ENCODE measurements around the gene SLX4IP.

SLX4IP gene

DNA sequence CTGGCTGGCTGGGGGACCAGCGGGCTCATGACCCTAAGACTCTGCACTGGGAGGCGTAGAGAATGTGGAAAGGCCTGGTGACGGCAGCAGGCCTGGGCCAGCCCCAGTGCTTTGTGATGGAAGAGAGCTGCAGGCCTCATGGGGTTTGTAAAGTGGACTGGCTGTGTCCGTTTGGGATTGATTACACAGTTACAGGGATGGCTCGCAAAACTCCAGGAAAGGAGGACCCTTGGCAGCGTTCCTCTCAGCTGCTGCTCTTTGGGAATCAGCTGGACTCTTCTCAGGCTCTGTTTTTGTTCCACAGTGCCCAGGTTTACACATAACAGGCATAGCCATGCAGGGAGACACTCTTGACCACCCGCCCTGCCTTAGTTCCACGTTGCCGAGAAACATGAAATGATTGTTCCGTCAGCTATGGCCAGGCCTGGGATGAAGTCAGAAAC lies 89.0 kb downstream of the SLX4IP start:
- DNase-seq = no peak

DNA sequence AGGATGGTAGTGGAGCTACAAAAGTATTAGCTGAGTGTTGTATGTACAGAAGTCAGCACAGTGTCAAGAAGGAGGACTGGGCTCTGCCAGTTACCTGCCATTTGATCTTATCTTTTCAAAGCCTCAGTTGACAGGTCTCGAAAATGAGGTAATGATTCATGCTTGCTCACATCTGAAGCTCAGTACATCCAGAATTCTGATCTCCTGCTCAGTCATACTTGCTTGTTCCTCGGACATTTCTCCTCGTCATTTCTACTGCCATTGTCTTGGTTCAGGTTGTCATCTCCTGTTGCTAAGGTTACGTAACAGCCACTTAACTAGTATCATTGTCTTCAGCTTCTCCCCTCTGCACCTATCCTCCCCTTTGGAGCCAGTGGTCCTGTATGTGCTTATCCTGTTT lies 89.5 kb downstream of the SLX4IP start:
- no peak for DNase-seq

DNA sequence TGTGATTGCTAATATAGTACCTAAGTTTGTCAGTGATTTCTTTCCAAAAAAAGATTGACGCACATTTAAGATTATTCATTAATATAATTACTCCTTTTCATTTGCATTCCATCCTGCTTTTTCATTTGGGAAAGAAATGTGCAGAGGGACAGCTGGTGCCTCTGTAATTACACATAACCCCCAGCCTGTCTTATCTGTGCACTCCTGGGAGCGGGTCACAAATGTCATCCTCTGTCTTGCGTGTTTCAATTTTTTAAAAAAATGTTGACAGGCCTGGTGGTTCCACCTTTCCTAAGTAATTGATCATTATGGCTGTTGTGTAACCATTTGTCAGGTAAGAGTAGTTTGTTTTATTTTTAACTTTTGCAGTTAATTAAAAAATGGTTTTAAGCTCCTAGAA lies 92.7 kb downstream of the SLX4IP start:
- DNase-seq = no peak

DNA sequence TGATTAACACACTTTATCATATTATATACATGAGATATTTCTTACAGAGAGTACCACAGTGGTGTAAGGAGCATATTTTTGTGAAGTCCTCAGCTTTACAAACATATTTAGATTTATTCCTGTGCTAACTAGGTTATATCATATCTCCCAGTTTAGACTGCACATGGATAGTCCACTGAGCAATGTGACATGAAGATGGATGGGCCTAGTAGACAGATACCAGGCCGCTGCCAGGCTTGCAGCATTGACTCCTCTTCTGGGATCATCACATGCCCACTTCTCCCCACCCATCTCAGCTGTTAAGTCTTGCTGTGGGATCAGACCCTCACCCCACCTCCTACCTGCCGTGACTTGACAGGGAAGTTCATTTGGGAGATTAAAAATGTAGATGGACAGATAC lies 95.8 kb downstream of the SLX4IP start:
- DNase-seq = no peak

DNA sequence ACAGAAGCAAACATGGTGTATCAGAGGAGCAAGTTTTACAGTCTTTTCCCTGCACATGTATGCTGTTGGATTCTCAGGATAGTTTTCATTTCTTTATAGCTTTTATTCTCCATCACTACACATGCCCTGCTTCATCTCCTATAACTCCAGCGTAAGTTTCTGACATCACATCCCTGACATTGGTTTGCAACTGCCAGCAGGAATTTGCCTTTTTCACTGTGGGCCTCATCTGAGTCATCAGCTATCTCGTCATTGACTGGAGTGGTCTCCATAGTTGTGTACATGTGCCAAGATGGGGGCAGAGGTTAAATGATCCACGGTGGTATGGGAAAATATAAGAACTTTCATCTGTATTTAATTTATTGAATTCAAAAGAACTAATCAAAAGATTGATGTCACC lies 96.7 kb downstream of the SLX4IP start:
- DNase-seq = no peak

DNA sequence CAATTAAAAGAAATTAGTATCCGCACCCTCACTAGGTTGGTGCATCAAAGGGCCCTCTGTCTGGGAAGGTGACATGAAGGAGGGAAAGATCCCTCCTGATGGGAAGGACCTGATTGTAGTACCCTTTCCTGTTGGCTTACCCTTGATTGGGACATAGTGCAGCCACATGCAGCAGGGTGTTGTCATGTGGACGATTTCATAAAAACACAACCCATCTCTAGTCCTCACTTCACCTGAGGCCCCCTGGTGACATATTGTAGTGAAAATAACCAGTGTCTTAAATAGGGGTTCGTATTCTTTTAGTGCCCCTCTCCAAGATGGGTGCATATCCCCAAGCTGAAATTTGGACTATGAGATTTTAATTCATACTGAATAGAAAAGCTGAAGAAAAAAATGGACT lies 97.3 kb downstream of the SLX4IP start:
- no peak for DNase-seq

GRCh38 chr20:10536531-10536930 lies 101.4 kb downstream of the SLX4IP start:
- DNase-seq = peak in 1 of 2 donors; percentile 27

DNA sequence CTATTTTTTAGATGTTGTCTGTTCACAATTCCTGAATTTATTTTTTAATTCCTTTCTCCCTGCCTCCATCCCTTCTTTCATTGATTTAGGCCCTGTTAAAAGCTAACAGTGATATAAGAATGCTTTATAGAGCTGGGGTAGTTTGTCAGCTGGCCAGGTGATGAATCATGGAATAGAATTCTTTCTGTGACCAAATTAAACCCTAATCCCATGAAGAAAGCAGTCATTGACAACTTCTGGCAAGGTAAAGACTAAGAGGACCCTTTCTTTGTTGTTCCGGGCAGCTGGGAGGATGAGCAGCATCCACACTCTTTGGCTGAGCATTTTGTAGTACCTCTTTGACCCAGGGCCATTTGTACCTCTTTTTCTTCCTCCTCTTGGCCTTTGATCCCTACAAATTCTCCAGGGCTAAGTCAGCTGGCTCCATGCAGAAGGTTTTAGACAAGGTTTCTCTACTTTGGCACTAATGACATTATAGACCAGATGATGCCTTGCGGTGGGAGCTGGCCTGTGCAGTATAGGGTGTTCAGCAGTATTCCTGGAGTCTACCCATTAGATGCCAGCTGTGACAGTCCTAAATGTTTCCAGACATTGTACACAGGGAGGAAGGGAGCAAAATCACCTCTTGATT lies 102.9 kb downstream of the SLX4IP start:
- no peak for DNase-seq

DNA sequence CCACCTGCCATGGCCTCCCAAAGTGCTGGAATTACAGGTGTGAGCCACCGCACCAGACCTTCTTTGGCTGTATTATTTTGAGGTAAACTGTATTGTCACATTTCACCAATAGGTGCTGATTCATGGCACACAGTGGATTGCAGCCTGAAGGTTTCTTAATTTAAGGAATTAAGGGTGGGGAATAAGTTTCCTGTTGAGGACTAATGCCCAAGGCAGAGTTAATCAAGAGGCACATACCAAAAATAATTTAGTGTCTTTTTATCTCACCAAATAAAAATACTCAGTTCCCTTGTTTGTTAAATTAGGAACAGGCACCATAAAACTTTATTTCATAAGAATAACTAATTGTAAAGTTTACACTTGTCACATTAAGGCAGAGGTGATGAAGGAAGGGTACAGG lies 103.7 kb downstream of the SLX4IP start:
- DNase-seq = no peak

DNA sequence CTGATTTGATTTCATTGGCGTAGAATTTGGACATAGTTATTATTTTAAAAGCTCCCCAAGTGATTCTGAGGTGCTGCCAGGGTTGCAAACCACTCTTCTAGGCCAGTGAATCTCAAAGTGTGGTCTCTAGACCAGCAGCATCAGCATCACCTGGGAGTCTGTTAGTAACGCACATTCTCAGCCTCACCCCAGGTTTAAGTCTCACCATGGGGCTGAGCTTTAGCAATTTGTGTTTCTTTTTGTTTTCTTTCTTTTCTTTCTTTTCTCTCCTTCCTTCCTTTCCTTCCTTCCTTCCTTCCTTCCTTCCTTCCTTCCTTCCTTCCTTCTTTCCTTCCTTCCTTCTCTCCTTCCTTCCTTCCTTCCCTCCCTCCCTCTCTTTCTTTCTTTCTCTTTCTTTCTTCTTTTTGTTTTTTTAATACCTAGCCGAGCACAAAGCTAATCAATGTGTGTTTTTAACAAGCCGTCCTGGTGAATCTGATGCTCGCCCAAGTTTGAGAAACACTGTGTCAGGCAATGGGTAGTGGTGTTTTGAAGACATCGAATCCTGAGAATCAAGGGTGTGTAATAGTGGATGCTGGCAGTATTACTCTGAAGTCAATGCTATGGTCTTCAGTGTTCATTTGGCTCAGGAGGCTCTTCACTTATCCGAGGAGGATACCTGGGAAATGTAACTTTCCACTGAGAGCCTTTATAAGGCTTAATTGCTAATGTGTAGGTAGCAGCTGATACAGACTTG lies 104.9 kb downstream of the SLX4IP start:
- DNase-seq = no peak

- DNase-seq = no peak
These were observed 105.8 kb downstream of the SLX4IP start for GRCh38 chr20:10540636-10541493.

GRCh38 chr20:10541668-10542411 lies 106.7 kb downstream of the SLX4IP start:
- DNase-seq = no peak

GRCh38 chr20:10542442-10542841 lies 107.3 kb downstream of the SLX4IP start:
- DNase-seq = no peak

DNA sequence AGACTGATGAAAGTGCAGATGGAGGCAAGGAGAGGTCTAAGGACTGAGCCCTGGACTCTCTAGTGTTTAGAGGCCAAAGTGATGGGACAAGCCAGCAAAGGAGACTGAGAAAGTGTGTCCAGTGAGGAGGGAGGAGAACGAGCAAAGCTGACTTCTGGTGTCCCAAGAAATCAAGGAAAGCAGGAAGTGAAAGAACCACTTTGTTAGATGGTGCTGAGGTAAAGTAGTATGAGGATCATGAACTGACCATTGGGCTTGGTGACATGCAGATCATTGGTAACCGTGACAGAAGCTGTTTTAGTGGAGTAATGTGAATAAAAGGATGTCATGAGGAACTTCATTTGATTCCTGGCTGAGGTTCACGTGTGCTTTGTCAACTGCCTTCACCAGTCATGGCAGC lies 108.4 kb downstream of the SLX4IP start:
- no peak for DNase-seq

DNA sequence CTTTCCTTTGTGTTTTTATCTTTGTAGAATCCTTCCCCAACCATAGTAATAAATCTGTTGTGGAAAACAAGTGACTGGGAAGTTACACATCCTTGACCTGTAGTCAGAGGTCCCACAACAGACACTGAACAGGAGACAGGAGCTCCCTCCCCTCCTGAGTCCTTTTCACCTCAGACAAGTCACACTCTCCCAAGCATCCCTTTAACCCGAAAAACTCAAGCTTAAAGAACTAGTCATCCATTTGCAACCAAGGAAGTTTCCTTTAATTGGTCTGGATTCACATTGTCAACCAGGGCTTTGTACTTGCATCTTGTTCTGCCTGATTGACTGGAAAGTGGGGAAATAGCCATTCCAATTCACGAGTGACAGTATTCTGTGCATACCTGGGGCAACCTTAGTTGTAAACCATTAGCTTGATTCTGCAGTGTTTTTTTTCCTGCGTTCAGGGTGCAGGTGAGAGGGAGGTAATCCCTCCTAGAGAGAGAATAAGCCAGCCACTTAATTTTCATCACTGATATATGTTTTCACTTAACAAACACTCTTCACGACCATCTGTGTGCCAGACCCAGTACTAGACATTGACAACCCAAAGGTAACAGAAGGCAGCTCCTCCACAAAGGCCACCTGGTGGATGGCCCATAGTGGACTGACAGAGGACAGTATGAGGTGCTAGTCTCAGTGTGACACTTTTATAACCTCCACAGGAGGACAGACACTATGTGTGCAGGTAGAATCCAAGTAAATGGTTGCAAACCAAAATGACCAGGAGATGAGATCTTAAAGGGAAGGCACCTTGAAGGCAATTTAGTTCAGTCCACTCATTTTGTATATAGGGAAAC lies 112.4 kb downstream of the SLX4IP start:
- no peak for DNase-seq

- DNase-seq = no peak
These were observed 114.4 kb downstream of the SLX4IP start for GRCh38 chr20:10549511-10549910.

DNA sequence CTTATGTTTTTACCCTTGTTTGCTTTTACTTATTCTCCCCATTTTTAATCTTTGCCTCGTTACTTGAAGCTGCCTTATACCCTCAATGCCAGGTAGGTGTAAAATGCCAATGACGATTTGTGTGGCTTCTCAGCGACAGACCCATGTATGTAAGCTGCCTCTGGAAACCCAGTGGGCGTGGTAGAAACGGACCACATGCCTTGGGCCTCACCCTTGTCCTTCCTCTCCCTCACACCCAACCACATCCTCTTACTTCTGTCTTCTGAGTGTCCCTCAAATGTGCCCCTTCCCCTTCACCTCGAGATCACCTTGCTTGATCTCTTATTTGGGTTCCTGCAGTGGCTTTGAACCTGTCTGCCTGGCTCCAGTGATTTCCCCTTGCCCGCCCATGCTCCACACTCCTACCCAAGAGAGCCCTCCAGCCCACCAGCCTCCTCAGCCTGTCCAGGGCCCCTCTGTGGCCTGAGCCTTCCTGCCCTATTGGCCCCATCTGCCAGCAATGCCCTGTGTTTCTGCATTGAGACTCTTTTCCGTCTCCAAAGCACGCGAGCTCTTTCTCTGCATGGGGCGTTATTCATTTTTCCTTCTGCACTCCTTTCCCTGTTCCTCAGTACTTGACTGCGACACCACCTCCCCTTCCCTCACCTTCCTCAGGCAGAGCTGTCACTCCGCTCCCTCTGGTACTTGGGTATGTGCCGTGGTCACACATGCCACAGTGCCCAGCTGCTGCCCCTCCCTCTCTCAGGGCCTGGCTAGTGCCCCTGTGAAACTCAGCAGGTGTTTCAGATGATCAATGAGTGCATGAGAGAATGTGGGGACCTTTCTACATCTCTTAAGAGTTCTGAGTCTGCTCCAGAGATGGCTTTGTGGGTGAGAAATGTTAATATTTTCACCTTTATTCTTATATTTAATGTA lies 115.4 kb downstream of the SLX4IP start:
- DNase-seq = peak; percentile 6 to 10

DNA sequence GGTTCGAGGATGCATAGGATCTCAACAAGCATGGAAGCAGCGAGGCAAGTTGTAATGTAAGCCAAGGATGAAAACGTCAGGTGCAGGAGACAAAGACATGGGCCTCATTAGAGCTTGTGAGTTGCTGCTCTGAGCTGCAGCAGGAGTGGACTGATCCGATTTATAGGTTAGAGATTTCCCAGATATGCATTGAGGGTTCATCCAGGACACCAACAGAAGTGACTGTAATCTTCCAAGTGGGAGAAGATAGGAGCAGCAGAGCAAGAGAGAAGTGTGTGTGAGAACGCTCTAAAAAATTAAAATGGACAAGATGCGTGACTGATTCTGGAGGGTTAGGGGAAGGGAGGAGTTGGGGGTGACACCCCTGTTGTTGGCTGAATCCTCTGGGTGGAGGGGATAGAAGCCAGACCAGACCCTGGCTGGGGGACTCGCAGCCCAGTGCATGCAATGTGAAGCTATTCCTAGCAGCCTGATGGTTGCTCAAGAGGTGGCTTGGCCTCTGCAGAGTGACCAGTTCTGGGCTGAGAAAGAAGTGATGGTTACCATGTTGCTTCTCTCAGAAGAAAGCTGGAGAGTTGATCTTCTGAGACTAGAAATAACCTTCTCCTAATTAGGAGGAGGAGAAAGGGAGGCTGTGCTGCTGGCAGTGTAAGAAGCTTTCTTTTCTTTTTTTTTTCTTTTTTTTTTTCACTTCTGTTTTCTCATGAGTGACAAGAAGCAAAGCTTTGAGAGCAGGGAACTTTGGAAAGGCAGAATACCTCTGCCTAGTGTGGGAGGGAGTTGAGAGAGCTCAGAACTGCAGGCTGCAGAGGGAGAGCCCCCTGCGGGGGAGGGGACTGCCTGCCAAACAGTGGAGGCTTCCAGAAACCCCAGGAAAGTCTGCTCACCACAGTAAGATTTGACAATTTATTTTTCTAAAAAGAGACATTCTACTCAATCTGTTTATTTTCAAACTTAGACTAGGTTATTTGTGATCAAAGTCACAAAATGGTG lies 116.9 kb downstream of the SLX4IP start:
- DNase-seq = no peak

DNA sequence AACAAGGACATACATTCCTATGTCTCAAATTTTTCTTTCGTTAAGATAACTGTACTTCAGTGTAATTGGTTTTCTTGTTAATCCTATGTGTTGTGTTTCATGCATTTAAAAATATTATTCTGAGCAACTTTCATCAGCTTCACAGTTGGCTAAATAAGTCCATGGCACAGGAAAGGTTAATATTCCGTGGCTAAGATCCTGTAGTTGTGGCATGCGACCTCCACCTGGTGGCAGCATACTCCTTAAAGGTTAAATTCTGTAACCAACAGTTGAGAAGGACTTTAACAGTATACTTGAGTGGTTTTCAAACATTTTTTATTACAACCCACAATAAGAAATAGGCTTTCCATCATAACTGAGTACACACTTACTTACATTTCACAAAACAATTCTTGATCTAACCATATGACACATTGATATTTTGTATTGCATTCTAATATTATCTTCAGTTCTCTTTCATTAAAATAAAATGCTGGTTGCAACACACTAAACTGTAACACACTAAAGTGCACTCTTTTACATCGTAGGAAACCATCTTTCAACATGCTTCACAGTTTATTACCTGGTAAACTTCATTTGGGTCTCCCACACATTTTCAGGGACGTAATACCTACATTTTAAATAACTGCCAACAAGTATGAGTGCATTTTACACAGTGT lies 118.3 kb downstream of the SLX4IP start:
- peak; percentile 12 to 29 for DNase-seq

Data from CD4-positive, alpha-beta T cell treated with Interleukin-1 beta for 1 hour (primary cell).